Measurements from ENCODE around the gene SLC40A1. TPM values are rescaled to one million over a fixed set of nuclear protein-coding genes. Genes with fewer than 3 reads are reported as not detected.

SLC40A1 gene
- total RNA-seq, 2 experiments from 2014 or later = not detected

- Histone ChIP-seq H3K9me2 (ENCODE audit: insufficient read depth, low read length) (no peaks in the 10 kb centered on the region), H3K4me2 (ENCODE audit: low read length) (no peak overlapping the region), H3K79me2 (ENCODE audit: insufficient read depth, low read depth, low read length) (no peaks in the 10 kb centered on the region), H3K9me3 (ENCODE audit: low read length) (no peaks in the 10 kb centered on the region), H3K36me3 (ENCODE audit: insufficient read depth, low read length) (no peaks in the 10 kb centered on the region), H4K20me1 (ENCODE audit: insufficient read depth, low read length) (no peaks in the 10 kb centered on the region), H3K27ac (ENCODE audit: low read depth, low read length, poor library complexity, severe bottlenecking) (no peak overlapping the region), H3K4me1 (ENCODE audit: insufficient read depth, low read length, poor library complexity, severe bottlenecking) (no peaks in the 10 kb centered on the region), H2AFZ (ENCODE audit: low read length) (no peak overlapping the region), H3K4me3 (ENCODE audit: low read depth, low read length, poor library complexity, severe bottlenecking) (no peak overlapping the region)
- POLR2A ChIA-PET = interaction anchor here (2.3 kb wide), 1 partner anchor 15 kb away, joined by 5 read pairs; no protein-coding TSS in a partner anchor
- TF ChIP-seq EZH2phosphoT487 (IDR thresholded peaks at IDR 0.05; ENCODE audit: borderline replicate concordance, low read depth, low read length) = no peak
- no peak for TF ChIP-seq CTCF (conservative IDR thresholded peaks at IDR 0.05; ENCODE audit: low read length)
- DNase-seq (ENCODE audit: low spot score) = no peak
- CTCF ChIA-PET (ENCODE audit: unreplicated experiment) = no interaction called here
- BruUV-seq (replicated peaks) = no TSS peak
- intact Hi-C loops (cut with micrococcal nuclease; ENCODE audit: unreplicated experiment) = no loop called here
Measured at GRCh38 chr2:189609853-189610252, 29.3 kb upstream of the SLC40A1 start.

GRCh38 chr2:189609423-189609816 is 28.8 kb upstream of the SLC40A1 start:
- H3K79me2 ChIP-seq (ENCODE audit: insufficient read depth, low read depth, low read length) = no peaks in the 10 kb centered on the region
- no peak overlapping the region for H3K27ac ChIP-seq (ENCODE audit: low read depth, low read length, poor library complexity, severe bottlenecking)
- no peaks in the 10 kb centered on the region for H3K9me2 ChIP-seq (ENCODE audit: insufficient read depth, low read length)
- H4K20me1 ChIP-seq (ENCODE audit: insufficient read depth, low read length) = no peaks in the 10 kb centered on the region
- H3K36me3 ChIP-seq (ENCODE audit: insufficient read depth, low read length) = no peaks in the 10 kb centered on the region
- ChIA-PET POLR2A (interaction anchor here (0.7 to 2.3 kb wide), 2 partner anchors 14 to 15 kb away, joined by 4 to 5 read pairs; no protein-coding TSS in a partner anchor), CTCF (ENCODE audit: unreplicated experiment) (no interaction called here)
- no TSS peak for BruUV-seq (replicated peaks)
- no peak overlapping the region for H3K4me3 ChIP-seq (ENCODE audit: low read depth, low read length, poor library complexity, severe bottlenecking)
- TF ChIP-seq EZH2phosphoT487 (IDR thresholded peaks at IDR 0.05; ENCODE audit: borderline replicate concordance, low read depth, low read length) (no peak), CTCF (conservative IDR thresholded peaks at IDR 0.05; ENCODE audit: low read length) (no peak)
- DNase-seq (ENCODE audit: low spot score) = no peak
- intact Hi-C loops (cut with micrococcal nuclease; ENCODE audit: unreplicated experiment) = no loop called here
- H3K4me2 ChIP-seq (ENCODE audit: low read length) = no peak overlapping the region
- no peak overlapping the region for H2AFZ ChIP-seq (ENCODE audit: low read length)
- no peaks in the 10 kb centered on the region for H3K9me3 ChIP-seq (ENCODE audit: low read length)
- no peaks in the 10 kb centered on the region for H3K4me1 ChIP-seq (ENCODE audit: insufficient read depth, low read length, poor library complexity, severe bottlenecking)

- no peaks in the 10 kb centered on the region for H4K20me1 ChIP-seq (ENCODE audit: insufficient read depth, low read length)
- no peak for DNase-seq (ENCODE audit: low spot score)
- H3K4me2 ChIP-seq (ENCODE audit: low read length) = no peak overlapping the region
- no peak overlapping the region for H3K27ac ChIP-seq (ENCODE audit: low read depth, low read length, poor library complexity, severe bottlenecking)
- no peak for TF ChIP-seq EZH2phosphoT487 (IDR thresholded peaks at IDR 0.05; ENCODE audit: borderline replicate concordance, low read depth, low read length)
- no peak for TF ChIP-seq CTCF (conservative IDR thresholded peaks at IDR 0.05; ENCODE audit: low read length)
- no TSS peak for BruUV-seq (replicated peaks)
- ChIA-PET CTCF (ENCODE audit: unreplicated experiment) (no interaction called here), POLR2A (interaction anchor here (0.7 to 2.3 kb wide), 3 partner anchors 14 to 25 kb away, joined by 3 to 5 read pairs (median 4); no protein-coding TSS in a partner anchor)
- intact Hi-C loops (cut with micrococcal nuclease; ENCODE audit: unreplicated experiment) = no loop called here
- no peaks in the 10 kb centered on the region for H3K4me1 ChIP-seq (ENCODE audit: insufficient read depth, low read length, poor library complexity, severe bottlenecking)
- H3K9me2 ChIP-seq (ENCODE audit: insufficient read depth, low read length) = no peaks in the 10 kb centered on the region
- no peaks in the 10 kb centered on the region for H3K9me3 ChIP-seq (ENCODE audit: low read length)
- H3K36me3 ChIP-seq (ENCODE audit: insufficient read depth, low read length) = no peaks in the 10 kb centered on the region
- H2AFZ ChIP-seq (ENCODE audit: low read length) = no peak overlapping the region
- H3K4me3 ChIP-seq (ENCODE audit: low read depth, low read length, poor library complexity, severe bottlenecking) = no peak overlapping the region
- no peaks in the 10 kb centered on the region for H3K79me2 ChIP-seq (ENCODE audit: insufficient read depth, low read depth, low read length)
Measured at GRCh38 chr2:189608795-189609422, 28.3 kb upstream of the SLC40A1 start.
